CD4-positive, alpha-beta T cell treated with Interferon gamma for 1 hour (primary cell): ENCODE data around the gene NLGN2.

ENCODE experiments used
- DNase-seq: peaks from one replicate; pipeline ENCODE4 v3.0.0-alpha.2; 2020

NLGN2 gene

DNA sequence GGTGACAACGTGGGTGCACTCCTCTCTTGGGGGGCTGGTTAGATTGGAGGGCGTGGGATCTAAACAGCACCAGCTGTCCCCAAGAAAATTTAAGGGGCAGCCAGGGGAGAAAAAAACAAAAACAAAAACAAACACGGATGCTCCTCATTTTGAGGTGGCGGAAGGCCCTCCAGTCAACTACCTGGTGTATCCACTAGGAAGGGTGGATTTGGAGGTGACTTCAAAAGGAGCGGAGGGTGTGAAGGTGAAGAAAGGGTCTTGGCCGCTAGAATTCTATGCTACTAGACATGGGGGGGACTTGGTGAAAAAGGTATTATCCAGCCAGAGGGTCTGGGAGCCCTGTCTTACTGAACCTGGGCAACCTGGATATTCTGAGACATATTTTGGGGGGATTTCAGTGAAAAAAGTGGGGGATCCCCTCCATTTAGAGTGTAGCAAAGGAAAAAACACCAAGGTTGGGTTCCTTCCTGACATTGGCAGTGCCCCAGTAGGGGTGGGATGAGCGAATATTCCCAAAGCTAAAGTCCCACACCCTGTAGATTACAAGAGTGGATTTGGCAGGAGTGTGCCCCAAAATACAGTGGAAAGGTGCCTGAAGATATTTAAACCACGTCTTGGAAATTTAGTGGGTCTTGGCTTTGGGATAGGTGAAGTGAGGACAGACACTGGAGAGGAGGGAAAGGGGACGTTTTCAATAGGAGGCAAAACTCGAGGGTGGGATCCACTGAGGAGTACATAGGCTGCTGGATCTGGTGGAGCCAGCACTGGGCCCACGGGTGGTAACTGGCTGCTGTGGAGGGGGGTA lies 31.2 kb downstream of the NLGN2 start:
- DNase-seq = no peak

DNA sequence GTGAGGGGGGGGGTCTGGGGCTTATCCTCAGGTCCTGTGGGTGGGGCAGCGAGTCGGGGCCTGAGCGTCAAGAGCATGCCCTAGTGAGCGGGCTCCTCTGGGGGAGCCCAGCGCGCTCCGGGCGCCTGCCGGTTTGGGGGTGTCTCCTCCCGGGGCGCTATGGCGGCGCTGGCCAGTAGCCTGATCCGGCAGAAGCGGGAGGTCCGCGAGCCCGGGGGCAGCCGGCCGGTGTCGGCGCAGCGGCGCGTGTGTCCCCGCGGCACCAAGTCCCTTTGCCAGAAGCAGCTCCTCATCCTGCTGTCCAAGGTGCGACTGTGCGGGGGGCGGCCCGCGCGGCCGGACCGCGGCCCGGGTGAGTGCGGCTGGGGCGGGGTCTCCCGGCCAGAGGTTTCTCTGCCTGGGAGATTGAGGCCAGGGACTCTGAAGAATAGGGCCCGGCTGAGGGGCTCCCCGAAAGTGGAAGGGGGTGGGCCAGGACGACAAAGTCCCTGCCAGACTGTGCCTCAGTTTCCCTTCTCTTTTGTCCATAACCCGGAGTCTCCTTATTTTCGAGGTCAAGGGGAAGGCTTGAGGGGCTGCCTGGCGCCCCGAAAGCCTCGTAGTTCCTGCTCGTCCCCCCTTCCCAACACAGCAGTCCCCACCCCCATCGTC lies 31.9 kb downstream of the NLGN2 start, which contains the start of gene FGF11:
FGF11 (plus strand) TSS at position 51 of the 651 bp plus-strand sequence; CDS start at position 160, 109 bp downstream.
- DNase-seq = no peak

DNA sequence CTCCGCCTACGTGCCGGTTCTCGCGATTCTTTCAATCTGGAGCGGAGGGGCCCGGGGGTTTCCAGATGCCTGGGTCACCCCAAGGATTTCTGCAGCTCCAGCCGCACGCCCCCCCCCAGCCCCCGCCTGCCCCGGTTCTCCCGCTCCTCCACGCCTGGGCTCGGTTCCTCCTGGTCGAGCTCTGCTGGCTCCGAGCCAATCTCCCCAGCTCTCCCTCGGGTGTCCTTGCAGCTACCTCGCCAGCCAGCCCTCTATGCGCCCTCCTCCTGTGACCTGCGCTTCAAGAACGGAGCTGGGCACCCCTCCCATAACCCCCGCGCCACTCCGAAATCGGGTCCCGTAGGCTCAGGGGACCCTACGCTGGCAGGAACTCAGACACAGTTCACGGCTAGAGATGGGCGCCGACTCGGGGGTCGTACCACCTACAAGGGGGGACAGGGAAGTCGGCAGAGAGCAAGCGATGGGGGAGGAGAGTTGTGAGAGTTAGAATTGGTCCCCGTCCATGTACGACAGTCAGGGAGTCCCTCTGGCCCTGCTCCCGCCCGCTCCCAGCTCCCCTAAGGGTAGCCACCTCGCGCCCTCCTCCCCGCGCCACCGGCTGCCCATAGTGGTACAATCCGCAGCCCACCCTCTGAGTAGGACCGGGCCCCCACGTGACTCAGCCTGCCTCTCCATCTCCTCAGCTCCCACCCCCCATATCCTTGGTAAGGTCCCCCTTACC lies 32.6 kb downstream of the NLGN2 start:
- DNase-seq = peak; percentile 23

DNA sequence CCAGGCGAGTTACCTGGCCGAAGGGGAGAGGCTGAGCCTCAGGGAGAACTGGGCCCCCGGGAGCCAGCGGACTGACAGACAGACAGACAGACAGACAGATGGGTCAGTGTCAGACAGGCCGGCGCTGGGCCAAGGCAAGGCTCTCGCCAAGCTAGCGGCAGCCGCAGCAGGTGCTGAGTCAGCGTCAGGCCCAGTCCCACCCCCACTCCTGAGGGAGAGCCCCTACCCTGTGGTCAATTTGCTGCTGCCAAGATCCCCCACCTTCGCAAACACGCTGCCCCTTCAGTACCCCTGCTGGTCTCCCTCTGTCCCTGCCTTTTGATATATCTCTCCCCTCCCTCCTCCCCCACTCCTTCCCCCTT lies 33.2 kb downstream of the NLGN2 start:
- no peak for DNase-seq

DNA sequence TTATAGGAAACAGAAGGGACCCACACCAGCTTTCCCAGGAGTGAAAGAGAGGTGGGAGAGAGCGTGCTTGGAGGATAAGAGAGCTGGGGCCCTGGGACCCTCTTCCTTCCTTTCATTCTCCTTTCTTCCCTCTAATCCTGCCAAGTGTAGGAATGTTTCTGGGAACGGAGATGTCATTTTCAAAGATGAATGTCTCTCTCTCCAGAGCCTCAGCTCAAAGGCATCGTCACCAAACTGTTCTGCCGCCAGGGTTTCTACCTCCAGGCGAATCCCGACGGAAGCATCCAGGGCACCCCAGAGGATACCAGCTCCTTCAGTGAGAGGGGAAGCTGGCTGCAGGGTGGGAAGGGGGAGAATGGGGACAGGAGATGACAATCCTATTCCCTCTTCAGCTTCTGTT lies 33.6 kb downstream of the NLGN2 start:
- no peak for DNase-seq

DNA sequence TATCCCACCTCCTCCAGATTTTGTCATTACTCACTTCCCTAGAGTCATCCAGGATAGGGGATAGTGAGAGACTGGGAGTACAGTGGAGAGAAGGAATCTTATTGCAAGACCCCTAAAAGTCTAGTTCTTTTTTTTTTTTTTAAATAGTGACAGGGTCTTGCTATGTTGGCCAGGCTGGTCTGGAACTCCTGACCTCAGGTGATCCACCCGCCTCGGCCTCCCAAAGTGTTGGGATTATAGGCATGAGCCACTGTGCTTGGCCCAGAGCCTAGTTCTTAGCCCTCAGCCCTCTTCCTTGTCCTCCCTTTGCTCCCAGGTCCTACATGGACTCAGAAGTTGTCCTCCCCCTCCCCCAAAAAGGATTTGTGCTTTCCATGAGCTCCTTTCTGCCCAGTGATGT lies 34.5 kb downstream of the NLGN2 start:
- no peak for DNase-seq

DNA sequence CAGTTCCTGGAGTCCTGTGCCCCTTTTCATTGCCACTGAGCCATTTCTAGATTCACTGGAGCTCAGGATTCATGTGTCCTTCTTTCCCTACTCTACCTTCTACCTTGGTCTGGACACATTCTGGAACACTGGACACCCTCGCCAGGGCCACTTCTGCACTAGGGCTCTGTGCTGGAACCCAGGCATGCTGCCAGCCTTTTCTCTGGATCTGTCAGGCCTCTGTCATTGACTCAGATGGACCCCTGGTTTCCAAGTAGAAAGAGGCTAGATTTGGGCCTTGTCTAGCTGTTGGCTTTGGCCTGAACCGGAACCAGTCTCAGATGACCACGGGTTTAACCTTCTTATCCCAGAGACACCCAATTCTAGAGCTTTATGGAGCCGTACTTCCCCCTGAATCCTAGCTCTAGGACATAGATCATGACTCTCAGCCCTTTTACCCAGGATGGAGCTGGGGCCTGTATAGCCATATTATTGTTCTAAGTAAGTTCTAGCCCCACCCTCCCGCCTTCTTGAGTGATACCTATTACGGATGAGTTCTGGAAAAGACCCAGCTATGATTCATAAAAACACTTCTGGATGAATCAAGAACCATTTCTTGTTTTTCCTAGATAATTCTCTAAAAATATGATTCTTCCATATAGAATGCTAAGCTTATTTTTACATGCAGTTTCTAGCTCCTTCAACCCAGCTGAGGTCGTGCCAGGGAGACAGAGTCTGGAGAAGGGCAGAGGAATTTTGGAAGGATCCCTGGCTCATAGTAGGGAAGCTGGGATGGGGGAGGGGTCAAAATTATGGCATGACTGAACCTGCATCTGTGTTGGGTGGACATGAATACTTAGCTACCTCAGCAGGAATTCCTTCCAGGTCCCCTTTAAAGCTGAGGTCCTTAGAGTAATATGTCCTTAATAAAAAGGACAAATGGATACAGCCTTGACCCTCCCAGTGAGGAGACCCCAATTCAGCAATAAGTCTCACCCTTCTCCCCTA lies 36.1 kb downstream of the NLGN2 start:
- no peak for DNase-seq

DNA sequence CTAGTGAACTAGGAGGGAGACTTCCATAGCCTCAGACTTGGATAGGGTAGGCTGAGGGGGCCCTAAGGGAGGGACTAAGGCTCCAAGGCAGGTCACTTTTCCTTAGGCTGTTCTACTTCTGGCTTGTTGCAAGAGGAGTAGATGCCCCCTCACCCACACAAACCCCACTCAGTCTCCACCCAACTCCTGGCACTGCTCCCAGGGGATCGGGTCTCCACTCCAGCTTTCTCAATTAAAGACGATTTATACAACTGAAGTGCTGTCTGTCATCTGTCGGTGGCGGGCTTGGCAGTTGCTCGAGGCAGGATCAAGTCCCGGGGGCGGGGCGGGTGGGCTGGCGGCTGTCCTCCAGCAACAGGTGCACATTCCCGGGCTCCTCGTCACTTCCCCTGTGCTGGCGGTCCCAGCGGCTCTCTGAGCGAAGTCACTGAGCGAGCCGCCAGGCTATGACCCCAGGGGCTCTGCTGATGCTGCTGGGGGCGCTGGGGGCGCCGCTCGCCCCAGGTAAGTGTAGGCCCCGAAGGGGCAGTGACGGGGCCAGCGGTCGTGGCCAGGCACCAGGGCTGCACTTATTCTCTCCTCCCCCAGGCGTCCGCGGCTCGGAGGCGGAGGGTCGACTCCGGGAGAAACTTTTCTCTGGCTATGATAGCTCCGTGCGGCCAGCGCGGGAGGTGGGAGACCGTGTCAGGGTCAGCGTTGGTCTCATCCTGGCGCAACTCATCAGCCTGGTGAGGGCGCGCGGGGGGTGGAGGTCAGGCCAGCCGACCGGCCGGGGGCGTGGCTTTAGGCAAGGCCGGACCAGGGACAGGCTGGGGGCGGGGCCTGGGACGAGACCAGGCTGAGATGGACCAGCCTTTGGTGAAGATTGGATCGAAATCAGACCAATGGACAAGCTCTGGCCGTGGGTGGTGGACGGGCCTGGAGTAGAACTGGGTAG lies 37.3 kb downstream of the NLGN2 start, which contains the start of gene CHRNB1:
CHRNB1 (plus strand) TSS at position 380 of the 937 bp plus-strand sequence; CDS start at position 447, 67 bp downstream.
- peak; percentile 51 for DNase-seq

DNA sequence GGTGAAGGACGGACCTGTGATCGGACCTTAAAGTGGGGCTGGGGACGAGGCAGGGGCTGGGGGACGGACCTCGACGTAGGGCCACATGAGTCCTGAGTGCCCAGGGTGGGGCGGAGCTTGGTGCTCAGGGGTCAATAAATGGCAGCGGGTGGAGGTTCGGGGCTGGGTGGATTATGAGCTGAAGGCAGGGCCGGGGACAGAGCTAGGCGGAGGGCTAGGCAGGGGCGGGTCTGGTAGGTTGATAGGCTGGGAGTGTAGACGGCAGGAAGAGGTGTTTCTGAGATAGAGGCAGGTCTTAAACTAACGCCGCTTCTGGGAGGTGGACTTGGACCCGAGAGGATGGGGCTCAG lies 37.9 kb downstream of the NLGN2 start:
- no peak for DNase-seq

DNA sequence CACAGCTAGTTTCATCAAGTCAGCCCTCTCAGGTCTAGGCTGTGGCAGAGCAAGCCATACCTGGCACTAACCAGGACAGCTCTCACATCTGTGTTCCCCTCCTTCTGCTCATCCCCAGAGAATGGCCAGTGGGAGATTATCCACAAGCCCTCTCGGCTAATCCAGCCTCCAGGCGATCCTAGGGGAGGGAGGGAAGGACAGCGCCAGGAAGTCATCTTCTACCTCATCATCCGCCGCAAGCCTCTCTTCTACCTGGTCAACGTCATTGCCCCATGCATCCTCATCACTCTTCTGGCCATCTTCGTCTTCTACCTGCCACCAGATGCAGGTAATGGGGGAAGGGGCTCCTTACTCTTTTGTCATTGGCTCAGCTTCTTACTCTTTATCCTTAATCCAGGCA lies 40.8 kb downstream of the NLGN2 start:
- DNase-seq = no peak

DNA sequence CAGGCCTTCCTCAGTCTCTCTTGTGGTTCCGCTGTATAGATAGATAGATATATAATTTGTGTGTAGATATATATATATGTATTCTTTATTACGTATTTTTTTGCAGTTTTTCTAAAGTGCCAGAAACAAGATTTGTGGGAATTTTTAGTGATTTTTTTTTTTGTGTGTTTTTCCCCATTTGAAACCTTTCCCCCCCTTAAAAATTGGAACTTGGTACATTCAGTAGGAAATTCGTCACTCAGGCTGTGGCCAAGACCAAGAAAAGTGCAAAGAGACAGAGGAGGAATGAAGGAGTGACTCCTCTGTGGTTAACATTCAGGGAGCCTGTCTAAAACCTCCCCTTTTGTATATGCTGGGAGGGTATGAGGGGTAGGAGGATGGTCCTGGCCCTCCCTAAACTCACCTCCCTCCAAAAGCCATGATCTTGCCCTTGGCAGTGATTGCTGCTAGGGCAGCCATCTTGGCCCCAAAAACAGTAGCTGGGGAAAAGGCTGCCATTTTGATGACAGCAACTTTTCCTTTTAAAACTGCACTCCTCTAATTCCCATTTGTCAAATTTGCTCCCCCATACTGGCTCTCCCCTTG lies 52.4 kb downstream of the NLGN2 start:
- no peak for DNase-seq

DNA sequence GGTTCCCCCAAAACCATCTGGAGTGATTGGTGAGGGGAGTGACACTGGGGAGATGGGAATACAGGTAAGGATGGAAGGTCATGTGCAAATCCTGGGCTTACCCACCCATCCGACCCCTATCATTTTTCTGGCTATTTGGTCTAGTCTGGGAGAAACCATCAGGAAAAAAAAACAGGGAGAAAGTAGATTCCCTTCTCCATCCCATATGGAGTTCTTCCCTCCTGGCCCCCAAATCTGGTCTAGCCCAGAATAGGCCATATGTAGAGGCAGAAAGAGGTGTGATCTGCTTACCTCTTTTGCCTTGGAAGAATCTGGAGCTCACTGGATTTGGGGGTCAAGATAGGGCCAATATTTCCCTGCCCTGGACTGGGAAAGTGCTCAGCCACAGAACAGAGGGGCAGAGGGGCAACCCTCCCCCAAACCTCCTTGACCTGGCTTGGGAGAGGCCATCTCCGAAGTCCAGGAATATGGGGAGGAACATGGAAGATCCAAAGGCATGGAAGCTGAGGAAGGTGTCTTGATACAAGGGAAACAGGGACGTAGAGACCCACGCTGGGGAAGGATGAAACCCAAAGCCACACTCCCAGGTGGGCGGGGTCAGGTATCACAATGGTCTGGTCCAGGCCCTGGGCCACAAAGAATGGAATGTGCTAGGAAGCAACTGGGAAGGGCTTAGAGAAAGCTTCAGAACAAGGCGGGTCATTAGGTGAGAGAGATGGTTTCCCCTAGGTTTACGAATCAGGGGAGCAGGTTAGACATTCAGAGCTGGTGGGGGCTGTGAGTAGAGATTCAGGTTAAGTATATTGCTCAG lies 53.4 kb downstream of the NLGN2 start:
- DNase-seq = no peak

DNA sequence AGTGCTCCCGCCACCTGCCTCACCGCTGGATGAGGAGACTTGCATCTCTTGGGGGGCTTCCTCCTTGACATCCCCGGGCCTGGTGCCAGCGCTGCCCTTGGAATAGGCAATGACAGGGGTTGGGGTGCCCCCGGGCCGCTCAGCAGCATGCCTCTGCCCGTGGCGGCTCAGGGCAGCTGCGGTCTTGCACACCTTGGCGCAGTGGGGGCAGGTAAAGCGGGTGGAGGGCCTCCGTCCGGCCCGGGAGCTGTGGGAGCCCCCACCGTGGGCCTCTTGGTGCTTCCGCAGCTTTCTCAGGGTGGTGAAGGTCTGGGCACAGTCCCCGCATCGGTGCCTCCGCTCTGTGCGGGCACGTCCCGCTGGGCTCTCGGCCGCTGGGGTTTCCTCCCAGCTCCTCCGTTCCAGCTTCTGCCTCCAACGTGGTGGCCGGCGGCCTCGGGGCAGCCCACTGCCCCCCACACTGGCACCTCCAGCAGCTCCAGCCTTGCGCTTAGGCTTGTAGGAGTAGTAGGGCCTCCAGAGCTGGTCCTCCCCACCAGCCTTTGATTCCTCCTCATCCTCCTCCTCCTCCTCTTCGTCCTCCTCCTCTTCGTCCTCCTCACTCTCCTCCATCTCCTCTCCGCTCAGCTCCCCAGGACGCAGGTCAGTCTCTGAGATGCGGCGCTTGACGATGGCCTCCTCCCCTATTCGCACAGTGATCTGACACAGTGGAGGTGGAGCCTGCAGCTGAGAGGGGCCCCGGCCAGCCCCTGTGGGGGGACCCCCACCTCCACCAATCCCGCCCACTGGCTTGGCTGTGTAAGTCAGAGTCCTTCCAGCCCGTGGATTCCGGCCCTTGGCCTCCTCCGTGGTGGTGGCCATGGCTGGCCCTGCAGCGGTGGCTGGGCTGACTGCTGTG lies 55.1 kb downstream of the NLGN2 start:
- DNase-seq = no peak

DNA sequence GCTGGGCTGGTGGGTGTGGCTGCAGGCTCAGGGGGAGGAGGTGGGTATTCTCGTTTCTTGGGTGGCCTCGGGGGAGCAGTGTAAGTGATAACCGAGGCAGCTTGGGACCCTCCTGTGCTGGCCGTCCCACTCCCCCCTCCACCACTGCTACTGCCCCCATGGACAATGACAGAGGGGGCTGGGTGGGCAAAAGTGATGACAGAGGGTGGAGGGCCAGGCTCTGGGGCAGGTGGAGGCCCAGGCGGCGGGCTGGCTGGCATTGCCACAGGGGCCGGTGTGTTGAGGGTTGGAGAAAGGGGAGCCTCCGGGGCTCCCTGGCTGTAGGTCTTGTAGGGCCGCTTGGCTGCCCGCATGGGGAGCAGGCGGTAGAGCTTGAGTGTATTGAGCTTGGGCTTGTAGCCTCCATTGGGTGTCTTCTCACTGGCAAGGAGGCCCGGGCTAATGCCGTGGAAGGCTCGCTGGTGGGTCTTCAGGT lies 55.8 kb downstream of the NLGN2 start:
- no peak for DNase-seq

DNA sequence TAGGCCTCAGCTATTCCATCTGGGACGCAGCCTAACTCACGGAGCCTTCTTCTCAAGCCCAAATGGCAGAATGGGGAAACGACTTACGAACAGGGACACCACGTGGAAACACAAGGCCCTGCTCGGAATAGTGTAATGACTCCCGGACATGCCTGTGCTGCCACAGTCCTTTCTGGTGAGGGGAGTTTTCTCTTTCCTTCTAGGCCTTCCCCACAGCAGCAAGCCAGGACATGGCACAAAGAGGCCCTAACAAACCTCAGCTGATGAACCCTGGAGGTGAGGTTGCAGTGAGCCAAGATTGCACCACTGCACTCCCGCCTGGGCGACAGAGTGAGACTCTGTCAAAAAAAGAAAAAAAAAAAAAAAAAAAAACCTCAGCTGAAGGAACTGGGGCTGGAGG lies 56.4 kb downstream of the NLGN2 start:
- no peak for DNase-seq

DNA sequence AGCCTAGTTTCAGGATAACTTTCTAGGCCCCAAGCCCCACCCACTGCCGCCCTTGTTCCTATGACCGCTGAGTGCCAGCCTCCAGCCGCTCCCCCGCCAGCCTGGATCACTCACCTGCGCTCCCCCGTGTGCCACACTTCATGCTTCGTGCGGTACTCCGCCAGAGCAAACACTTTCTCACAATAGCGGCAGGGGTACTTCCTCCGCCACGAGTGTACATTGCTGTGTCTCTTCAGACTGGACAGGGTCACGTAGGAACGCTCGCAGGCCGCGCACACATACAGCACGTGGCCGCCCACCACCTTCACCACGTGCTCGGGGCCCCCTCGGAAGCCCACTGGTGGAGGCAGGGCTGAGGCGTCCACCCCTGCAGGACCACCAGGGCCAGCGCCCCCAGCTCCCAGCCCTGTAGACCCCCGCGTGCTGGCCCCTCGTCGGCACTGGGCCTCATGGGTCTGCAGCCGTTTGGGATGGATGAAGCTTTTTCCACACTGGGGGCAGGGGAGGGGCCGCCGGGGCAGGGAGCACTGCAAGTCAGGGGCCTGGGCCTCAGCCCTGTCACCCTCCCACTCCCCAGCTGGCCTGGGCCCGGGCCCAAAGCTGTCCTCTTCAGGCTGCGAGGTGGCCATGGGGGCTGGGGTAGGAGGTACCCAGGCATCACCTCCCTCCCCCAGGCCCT lies 58.1 kb downstream of the NLGN2 start:
- no peak for DNase-seq

DNA sequence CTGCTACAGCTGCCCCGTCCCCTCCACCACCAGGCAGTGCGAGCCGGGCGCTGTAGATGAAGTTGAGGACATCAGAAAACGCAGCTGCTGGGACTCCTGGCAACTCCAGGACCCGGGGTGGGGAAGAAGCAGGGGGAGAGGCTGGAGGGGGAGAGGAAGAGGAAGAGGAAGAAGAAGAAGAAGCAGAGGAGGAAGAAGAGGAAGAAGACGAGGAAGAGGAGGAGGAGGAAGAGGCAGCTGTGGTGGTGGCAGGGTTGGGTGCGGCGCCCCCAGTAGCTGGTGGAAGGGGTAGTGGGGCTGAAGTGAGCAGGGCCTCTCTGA lies 58.6 kb downstream of the NLGN2 start:
- no peak for DNase-seq

DNA sequence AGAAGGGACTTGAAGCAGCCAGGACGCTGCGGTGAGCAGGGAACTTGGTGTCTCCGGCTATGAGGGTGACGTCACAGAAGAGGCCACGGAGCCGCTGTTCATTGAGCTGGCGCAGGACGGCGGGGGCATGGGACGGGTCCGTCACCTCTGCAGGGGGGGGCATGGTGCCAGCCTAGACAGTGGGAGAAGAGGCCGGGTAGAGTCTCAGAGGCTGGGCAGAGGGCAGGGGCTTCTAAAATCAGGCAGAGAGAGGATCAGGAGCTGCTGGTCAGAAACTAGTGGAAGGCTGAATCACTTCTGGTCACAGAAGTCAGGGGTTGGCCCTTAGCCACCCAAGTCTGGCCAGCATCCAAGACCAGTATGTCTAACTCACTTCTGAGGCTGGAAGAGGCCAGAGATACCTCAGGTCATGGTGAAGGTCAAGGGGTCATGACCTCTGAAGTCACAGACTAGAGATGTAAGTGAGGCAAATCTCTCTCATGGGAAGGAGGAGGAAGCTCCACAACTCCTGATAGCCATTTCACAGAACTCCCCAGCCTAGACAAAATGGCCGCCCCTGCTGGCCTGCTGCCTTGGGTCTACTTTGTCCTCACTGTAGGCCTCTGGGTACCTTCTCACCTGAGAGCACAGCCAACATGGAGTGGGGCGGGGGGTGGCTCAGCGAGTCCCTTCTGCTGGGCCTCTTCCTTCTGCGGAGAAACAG lies 59.1 kb downstream of the NLGN2 start:
- peak; percentile 42 for DNase-seq
